ENCODE results near the gene RSPO1. TPM values are rescaled to one million over a fixed set of nuclear protein-coding genes. Genes with fewer than 3 reads are reported as not detected.

The RSPO1 gene
- total RNA-seq, 1 experiment from 2014 or later: not detected

GRCh38 chr1:37657620-37658412, 23.1 kb upstream of the RSPO1 start:
- Histone ChIP-seq H3F3A (ENCODE audit: insufficient read depth, low read depth) (no peaks in the 10 kb centered on the region; the same call in 1 of the 2 replicates), H3K36me3 (ENCODE audit: low read depth) (no peaks in the 10 kb centered on the region), H3K4me1 (replicated peaks; ENCODE audit: insufficient read depth) (no peaks in the 10 kb centered on the region), H3K4me3 (no peak overlapping the region), H3K9me2 (ENCODE audit: insufficient read depth) (no peaks in the 10 kb centered on the region), H3K4me2 (no peak overlapping the region), H3K9me3 (ENCODE audit: insufficient read depth, low read depth) (no peaks in the 10 kb centered on the region), H2AFZ (no peak overlapping the region), H4K20me1 (ENCODE audit: insufficient read depth) (no peaks in the 10 kb centered on the region), H3K27ac (no peak overlapping the region), H3K79me2 (ENCODE audit: low read depth) (no peaks in the 10 kb centered on the region), H3K27me3 (ENCODE audit: insufficient read depth, low read depth) (peaks cover 33% of the 10 kb centered on the region)
- ChIA-PET CTCF (interaction anchor here (0.6 kb wide), 1 partner anchor 188 kb away, joined by 3 read pairs; no protein-coding TSS in a partner anchor), POLR2A (ENCODE audit: unreplicated experiment) (no interaction called here)
- no peak for DNase-seq
- no TSS peak for BruUV-seq (replicated peaks)
- TF ChIP-seq EZH2 (IDR thresholded peaks at IDR 0.05; ENCODE audit: low read depth): no peak
- no peak for TF ChIP-seq CTCF (conservative IDR thresholded peaks at IDR 0.05)
- intact Hi-C loops (cut with micrococcal nuclease; ENCODE audit: unreplicated experiment): no loop called here

GRCh38 chr1:37656881-37657280, 22.2 kb upstream of the RSPO1 start:
- Histone ChIP-seq H3K79me2 (ENCODE audit: low read depth) (no peaks in the 10 kb centered on the region), H3K27ac (no peak overlapping the region), H3K4me1 (replicated peaks; ENCODE audit: insufficient read depth) (no peaks in the 10 kb centered on the region), H3K9me2 (ENCODE audit: insufficient read depth) (no peaks in the 10 kb centered on the region), H2AFZ (no peak overlapping the region), H3K9me3 (ENCODE audit: insufficient read depth, low read depth) (no peaks in the 10 kb centered on the region), H4K20me1 (ENCODE audit: insufficient read depth) (no peaks in the 10 kb centered on the region), H3F3A (ENCODE audit: insufficient read depth, low read depth) (no peaks in the 10 kb centered on the region; the same call in 1 of the 2 replicates), H3K4me3 (no peak overlapping the region), H3K4me2 (no peak overlapping the region), H3K36me3 (ENCODE audit: low read depth) (no peaks in the 10 kb centered on the region), H3K27me3 (ENCODE audit: insufficient read depth, low read depth) (peaks cover 33% of the 10 kb centered on the region)
- ChIA-PET POLR2A (ENCODE audit: unreplicated experiment) (no interaction called here), CTCF (interaction anchor here (0.7 kb wide), 1 partner anchor 1017 kb away, joined by 3 read pairs; no protein-coding TSS in a partner anchor)
- TF ChIP-seq EZH2 (IDR thresholded peaks at IDR 0.05; ENCODE audit: low read depth): no peak
- TF ChIP-seq CTCF (conservative IDR thresholded peaks at IDR 0.05): no peak
- no peak for DNase-seq
- intact Hi-C loops (cut with micrococcal nuclease; ENCODE audit: unreplicated experiment): no loop called here
- BruUV-seq (replicated peaks): no TSS peak

GRCh38 chr1:37656026-37656425, 21.3 kb upstream of the RSPO1 start:
- no peak for TF ChIP-seq CTCF (conservative IDR thresholded peaks at IDR 0.05)
- TF ChIP-seq EZH2 (IDR thresholded peaks at IDR 0.05; ENCODE audit: low read depth): no peak
- DNase-seq: no peak
- no peaks in the 10 kb centered on the region for H3K79me2 ChIP-seq (ENCODE audit: low read depth)
- no peak overlapping the region for H3K4me3 ChIP-seq
- ChIA-PET POLR2A (ENCODE audit: unreplicated experiment) (no interaction called here), CTCF (interaction anchor here (0.7 kb wide), 1 partner anchor 1016 kb away, joined by 3 read pairs; no protein-coding TSS in a partner anchor)
- H3K27ac ChIP-seq: no peak overlapping the region
- no peaks in the 10 kb centered on the region; the same call in 1 of the 2 replicates for H3F3A ChIP-seq (ENCODE audit: insufficient read depth, low read depth)
- H3K27me3 ChIP-seq (ENCODE audit: insufficient read depth, low read depth): peaks cover 33% of the 10 kb centered on the region
- intact Hi-C loops (cut with micrococcal nuclease; ENCODE audit: unreplicated experiment): no loop called here
- no TSS peak for BruUV-seq (replicated peaks)
- H2AFZ ChIP-seq: no peak overlapping the region
- H3K9me2 ChIP-seq (ENCODE audit: insufficient read depth): no peaks in the 10 kb centered on the region
- no peaks in the 10 kb centered on the region for H3K4me1 ChIP-seq (replicated peaks; ENCODE audit: insufficient read depth)
- no peaks in the 10 kb centered on the region for H3K36me3 ChIP-seq (ENCODE audit: low read depth)
- no peaks in the 10 kb centered on the region for H3K9me3 ChIP-seq (ENCODE audit: insufficient read depth, low read depth)
- no peak overlapping the region for H3K4me2 ChIP-seq
- no peaks in the 10 kb centered on the region for H4K20me1 ChIP-seq (ENCODE audit: insufficient read depth)

Measured in PC-9 (cell line).